Measurements from ENCODE around the gene KCTD19.

DNA sequence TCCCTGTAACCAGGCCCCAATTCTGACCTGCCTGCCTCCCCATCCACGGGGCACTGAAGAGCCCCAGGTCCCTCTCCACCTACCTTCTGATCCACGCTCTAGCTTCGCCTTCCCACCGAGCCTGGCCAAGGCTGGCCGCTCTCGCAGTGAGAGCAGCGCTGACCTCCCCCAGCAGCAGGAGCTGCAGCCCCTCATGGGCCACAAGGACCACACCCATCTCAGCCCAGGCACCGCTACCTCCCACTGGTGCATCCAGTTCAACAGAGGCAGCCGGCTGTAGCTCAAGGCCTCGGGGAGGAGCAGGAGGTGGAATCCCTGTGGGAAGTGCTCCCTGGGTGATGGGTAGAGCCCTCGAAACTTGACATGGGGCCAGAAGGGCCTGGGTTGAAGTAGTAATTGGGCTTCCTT is 55.6 kb downstream of the KCTD19 start:
- TF ChIP-seq, protein P1, sequence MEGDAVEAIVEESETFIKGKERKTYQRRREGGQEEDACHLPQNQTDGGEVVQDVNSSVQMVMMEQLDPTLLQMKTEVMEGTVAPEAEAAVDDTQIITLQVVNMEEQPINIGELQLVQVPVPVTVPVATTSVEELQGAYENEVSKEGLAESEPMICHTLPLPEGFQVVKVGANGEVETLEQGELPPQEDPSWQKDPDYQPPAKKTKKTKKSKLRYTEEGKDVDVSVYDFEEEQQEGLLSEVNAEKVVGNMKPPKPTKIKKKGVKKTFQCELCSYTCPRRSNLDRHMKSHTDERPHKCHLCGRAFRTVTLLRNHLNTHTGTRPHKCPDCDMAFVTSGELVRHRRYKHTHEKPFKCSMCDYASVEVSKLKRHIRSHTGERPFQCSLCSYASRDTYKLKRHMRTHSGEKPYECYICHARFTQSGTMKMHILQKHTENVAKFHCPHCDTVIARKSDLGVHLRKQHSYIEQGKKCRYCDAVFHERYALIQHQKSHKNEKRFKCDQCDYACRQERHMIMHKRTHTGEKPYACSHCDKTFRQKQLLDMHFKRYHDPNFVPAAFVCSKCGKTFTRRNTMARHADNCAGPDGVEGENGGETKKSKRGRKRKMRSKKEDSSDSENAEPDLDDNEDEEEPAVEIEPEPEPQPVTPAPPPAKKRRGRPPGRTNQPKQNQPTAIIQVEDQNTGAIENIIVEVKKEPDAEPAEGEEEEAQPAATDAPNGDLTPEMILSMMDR (IDR thresholded peaks at IDR 0.05) = no peak
- TF ChIP-seq POLR2A (IDR thresholded peaks at IDR 0.05) = no peak

All from esophagus squamous epithelium (tissue), 4 donors.